GM18907 (cell line): ENCODE measurements around the gene RDH14.
A peak's percentile ranks its signal among the peaks of the same experiment; 100 is the strongest.

Experiments
- ATAC-seq: cut with Tn5 transposase; IDR thresholded peaks from one replicate; pipeline ENCODE4 v1.9.1; 2021; ENCODE audit warnings: mild to moderate bottlenecking, moderate library complexity; ENCODE audit not compliant: unreplicated experiment

Gene RDH14, protein sequence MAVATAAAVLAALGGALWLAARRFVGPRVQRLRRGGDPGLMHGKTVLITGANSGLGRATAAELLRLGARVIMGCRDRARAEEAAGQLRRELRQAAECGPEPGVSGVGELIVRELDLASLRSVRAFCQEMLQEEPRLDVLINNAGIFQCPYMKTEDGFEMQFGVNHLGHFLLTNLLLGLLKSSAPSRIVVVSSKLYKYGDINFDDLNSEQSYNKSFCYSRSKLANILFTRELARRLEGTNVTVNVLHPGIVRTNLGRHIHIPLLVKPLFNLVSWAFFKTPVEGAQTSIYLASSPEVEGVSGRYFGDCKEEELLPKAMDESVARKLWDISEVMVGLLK

DNA sequence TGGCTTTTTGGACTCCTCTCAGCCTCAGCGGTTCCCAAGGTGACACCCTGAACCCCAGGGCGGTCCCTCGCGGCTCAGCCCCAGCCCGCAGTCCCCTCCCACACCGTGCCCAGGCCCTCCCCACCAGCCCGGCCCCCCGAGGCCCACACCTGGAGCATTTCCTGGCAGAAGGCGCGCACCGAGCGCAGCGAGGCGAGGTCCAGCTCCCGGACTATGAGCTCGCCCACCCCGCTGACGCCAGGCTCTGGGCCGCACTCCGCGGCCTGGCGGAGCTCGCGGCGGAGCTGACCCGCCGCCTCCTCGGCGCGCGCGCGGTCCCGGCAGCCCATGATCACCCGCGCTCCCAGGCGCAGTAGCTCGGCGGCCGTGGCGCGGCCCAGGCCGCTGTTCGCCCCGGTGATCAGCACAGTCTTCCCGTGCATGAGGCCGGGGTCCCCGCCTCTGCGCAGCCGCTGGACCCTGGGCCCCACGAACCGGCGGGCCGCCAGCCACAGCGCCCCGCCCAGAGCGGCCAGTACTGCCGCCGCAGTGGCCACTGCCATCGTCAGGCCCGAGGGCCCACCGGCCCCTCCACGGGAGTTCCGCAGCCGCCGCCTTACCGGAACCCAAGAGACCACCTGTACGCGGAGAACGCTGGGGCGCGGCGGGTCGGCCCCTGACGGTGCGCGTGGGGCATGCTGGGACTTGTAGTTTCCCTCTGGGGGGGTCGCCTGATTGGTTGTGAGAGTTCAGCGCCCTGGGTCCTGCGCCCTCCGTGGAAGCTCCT lies at the start of gene RDH14:
Gene RDH14 (minus strand): TSS at position 623 of the 766 bp plus-strand sequence. CDS start 81 bp downstream, at position 542.
- peak; percentile 97 for ATAC-seq

DNA sequence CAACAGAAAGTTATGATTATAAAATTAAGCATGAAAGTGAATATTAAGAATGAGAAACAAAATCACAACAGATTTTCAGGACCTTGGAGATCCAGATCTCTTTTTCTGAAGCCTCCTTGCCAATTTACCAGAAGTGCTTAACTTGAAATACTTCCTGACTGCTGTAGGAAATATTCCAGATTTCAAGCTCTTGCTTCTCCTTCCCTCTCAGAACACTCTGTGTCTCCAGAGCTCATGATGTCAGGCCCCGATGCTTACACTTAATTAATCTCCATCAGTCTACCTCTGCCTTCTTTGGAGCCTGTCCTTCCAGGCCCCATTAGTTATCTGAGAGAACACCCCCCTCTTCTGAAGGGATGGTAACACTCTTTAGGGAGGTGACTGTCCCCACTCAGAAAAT lies 49.6 kb upstream of the RDH14 start:
- ATAC-seq: no peak

DNA sequence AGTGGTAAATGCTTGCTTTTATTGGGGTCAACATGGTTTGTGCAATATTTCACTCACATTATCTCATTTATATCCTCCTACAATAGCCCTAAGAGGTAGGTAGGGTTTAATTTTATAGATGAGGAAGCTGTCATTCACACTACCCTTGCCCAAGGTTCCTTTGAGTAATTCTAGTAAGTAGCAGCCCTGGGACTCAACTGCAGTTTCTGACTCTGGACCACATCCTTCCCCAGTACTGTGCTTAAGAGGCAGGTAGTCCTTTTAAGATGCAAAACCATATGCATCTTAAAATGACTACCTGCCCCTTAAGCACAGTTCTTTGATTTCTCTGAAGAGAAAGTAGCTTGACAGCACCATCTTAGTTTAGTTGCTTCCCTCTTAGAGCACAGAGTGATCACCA lies 44.7 kb upstream of the RDH14 start:
- ATAC-seq: peak; percentile 50

DNA sequence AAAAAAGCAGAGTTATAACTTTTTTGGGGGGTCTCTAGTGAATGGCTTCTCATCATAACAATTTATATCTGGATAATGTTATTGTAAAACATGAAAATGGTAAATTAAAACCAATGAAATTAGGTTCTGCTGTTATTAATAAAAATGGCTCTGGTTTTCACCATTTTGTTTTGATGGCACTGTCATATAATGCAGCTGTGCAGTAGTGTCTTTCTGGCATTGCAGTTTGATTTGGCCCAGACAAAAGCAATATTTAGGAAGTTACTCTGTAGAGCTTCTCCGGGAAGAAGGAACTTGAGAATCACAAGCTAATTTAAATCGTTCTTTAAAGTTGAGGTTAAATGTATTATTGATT lies 44.1 kb upstream of the RDH14 start:
- no peak for ATAC-seq

DNA sequence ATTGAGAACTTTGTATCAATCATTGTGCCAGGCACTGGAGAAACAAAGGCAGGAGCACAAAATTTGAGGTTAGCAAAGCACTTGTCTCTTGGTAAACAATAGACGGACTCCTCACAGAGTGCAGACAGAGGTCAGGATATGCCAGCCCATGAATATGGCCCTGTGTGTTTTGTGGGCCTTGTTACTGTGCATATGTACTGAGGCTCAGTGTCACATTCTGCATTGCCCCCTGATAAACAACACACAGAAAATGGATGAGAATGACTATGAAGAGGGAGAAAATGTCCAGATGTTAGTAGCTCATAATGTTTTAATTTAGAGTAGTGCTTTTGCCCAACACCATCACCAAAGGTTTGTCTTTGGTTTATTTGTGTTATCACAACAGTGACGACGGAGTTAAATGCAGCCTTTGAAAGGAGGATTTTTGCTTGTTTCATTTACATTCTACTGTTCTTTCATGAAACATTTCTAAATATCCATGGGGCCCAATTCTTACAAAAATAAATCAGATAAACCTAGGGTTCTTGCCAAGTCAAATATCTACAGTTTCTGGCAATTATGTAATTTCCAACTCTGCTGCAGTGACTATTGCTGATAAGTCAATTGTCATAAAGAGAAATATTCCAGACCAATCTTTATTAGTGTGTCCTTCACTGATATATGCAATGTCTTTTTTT lies 43.5 kb upstream of the RDH14 start:
- no peak for ATAC-seq

DNA sequence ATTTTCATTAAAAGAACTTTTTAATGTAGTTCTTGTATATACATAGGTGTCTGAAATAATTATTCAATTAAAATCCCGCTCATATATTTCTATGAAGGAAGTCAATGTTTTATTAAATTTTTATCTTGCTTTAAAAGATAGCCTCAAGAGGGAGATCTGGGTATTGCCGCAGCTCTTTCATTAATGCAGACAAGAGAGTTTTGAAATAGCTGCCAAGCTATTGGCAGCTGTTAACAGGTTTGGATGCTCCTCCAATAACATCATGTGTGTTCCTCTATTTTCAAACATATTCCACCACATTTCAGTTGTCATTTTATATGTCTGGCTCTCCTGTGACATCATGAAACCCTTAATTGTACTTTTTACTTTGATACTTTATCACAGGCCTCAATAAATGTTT lies 41.8 kb upstream of the RDH14 start:
- no peak for ATAC-seq

DNA sequence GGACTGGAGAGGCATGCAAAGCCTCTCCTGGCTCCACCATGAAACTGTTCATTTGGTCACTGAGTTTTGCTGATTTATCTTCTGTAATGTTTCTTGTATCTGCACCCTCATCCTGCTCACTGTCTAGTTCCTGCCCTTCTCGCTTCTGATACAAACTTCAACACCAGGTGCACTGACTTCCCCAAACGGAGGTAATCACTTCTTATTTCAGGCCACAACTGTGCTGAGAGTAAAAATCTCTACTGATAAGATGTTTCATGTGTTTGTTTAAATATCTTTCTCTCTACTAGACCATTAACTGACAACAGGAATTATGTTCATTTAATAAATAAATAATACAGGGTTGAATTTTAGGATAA lies 39.8 kb upstream of the RDH14 start:
- ATAC-seq: no peak

DNA sequence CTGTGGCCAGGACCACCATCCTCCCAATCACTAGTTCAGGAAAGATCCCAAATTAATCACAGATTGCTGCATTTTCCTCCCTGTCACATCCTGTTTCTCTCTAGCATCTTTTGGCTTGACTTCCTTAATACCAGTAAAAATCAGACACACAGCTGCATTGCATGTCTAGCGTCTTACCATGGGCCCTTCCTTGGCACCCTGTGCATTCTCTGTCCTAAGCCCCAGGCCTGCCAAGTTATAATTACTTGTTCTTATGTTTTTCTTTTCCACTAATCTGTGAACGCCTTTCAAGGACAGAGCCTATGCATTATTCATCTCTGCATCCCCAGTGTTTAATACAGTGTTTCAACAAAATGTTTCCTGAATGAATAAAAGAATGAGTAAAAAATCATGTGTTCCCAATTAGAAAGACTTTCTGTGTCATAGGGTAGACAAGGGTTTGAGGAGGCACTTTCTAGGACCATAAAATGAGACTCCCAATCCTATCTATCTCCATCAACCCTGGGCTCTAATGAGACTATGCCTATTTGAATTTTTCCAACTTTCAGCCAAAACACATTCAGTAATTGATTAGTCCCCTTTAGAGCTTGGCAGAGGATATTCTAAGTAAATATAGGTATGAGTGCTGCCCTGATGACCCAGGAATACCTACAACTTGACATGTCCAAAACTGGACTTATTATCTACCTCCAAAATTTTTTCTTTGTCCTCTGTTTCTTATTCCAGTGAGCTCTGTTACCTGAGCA lies 39.2 kb upstream of the RDH14 start:
- ATAC-seq: no peak

DNA sequence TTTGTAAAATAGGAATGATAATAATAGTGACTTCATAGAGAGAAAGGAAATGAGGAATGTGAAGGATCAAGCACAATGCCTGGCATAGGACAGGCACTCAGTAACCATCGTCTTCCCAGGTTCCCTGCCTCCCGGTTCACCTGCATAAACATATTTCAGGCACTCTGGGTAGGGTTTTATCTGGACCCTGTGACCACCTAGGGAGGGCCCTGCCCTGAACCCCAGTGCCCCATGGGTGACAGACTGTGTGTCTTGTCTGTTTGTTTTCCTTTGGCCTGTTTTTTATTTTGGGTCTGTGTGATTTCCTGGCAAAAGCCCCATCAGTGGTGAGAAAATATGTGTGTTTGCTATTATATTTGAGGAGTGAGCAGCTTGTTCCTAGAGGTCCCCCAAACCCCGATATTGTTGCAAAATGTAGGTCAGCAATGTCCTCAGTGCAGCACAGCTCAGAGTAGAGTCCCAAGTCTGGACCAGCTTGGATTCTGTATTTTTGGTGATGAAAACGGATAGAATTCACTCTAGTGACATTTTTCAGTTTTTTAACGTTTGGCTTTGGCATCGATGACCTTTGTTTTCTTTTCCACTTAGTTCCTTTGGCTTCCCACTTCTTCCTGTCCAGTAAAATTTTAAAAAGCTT lies 38.5 kb upstream of the RDH14 start:
- ATAC-seq: no peak

DNA sequence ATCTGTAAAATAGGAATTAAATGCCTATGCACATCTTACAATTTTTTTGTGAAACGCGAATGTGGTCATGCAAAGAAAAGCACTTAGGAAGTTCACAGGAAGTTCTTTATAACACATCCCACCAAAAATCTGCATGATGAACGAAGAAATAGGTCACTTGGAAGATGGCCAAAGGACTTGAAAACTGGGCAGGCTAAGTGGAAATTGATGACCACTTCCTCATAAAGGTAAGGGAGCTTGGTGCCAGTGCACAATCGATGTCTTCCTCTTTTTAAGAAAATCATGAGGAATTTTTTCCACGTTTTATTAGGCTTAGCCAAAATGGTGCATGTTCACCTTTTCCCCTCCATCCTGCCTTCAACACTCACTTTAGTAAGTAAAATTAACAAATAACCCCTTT lies 37.2 kb upstream of the RDH14 start:
- ATAC-seq: no peak

DNA sequence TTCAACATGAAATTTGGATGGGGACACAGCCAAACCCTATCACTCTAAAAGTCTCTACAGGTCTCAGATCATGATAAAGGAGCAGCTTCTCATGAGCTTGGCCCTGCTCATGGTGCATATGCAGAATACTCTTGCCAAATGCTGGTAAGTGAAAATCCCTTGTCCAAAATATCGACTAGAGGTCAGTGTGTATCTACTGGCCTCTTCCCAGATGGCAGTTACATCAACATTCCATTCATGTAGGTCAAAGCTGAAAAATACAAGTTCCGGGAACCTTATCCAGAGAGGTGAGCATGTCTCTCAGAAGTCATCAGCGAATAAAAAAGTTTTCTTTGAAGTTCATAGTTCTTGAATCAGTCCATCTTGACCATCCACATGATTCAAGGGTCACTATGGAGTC lies 36.5 kb upstream of the RDH14 start:
- no peak for ATAC-seq

DNA sequence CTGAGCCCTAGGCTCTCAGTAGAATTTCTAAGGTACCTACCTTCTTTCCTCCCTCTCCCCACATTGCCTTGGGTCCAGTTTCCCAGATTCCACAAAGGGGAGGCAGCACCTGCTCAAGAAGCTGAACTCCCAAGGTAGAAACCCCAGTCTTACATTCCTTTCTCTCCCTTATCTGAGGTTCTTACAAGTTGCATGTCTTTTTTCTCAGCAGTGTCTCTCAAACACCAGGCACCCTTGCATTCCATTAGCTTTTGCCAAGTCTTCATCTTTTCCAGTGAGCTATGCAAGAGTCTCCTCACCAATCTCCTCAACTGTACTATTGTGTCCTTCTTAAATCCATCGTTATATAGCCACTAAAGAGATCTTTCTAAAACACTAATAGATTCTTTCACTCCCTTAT lies 33.0 kb upstream of the RDH14 start:
- no peak for ATAC-seq

DNA sequence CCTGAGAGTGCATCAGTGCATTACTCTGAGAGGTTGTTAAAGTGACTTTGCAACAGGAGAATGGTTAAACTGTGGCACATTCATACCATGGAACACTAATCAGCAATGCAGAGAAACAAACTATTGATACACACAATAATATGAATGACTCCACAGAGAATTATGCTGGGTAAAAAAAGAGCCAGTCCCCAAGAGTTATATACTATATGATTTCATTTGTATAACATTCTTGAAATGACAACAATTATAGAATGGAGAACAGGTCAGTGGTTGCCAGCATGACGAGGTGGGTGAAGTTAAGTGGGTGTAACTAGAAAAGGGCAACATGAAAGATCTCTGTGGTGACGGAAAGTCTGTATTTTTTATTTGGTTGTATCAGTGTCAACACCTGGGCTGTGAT lies 31.9 kb upstream of the RDH14 start:
- no peak for ATAC-seq

DNA sequence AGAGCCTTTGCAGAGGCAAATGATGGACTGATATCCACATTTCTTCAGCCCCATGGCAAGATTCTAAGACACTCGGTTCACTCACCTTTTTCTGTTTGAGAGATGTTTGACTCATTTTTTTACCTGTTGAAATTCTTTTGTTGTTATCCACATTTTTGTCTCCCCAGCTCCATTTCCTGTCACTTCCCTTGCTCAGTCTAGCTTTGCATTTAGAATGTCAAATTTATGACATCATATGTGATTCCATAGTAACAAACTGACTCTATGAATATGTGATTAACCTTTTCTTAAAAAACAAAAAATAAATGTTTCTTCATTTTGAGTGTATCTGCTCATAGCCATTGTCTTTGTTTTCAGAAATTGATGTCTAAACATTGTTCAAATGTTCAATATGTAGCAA lies 28.9 kb upstream of the RDH14 start, which contains the start of gene NT5C1B:
Gene NT5C1B (minus strand): TSS at position 216 of the 400 bp plus-strand sequence. CDS start 101 bp downstream, at position 115.
- ATAC-seq: no peak

DNA sequence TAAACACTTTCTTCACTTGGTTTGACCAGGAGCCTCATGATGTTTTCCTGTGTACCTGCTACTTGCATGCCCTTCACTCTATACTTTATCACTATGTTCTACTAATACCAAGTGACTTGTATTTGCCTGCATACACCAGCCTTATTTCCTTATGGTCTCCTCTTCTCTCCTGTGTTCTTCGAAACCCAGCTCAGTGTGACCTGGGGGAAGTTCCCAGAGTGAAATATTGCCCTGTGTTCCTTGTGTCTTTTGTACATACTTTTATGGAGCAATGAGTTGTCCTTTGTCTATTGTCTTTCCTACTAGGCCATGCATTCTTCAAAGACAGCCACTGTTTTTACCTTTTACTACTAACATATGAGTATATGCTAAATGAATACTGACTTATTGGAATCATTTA lies 28.3 kb upstream of the RDH14 start:
- no peak for ATAC-seq

DNA sequence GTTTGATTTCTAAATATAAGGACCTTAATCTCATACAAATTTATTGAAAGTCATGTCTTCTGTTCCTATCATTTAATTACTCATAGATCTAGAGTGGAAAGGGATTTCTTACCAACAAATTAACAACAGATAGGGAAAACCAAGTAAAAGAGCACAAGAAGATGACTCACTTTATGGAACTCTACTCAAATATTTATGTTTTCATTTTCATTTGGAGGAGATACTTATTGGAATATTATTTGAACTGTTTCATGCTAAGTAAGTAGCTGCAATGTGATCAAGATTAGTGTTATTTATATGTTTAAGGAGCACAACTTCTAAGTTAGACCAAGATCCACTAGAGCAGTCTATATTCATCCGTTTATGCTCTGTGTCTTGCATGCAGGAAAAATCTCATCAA lies 27.6 kb upstream of the RDH14 start:
- ATAC-seq: no peak

DNA sequence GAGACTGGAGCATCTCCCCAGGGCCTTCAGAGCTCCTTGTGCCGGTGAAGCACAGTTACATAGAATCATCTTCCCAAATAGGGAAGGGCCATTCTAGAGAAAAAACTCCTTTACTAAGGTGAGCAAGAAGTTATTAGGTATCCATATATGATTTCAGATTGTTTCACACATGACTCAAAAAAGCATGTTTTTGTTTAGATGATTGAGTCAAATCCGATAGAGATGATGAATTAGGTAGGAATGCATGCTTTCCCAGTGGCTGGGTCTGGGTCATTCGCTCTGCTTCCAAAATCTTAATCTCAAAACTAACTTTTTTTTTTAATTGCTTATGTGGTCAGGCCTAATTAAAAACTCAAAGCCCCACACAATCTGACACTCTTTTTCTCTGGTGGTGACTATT lies 25.1 kb upstream of the RDH14 start:
- no peak for ATAC-seq

DNA sequence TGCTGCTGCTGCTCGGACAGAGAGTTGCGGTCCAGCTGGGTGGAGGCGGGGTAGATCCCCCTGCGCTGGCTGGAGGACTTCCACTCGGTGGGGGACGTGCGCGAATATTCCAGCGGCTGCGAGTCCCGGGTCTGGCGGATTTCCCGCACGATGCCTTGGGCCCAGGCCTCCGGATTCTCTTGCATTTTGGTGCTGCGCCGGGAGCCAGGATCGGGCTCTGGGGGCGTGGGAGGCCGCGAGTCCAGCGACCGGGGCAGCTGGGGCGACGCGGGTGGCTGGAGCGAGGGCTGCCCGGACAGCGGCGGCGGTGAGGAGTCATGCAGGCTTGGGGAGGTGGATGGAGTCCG lies 24.1 kb upstream of the RDH14 start:
- ATAC-seq: no peak

DNA sequence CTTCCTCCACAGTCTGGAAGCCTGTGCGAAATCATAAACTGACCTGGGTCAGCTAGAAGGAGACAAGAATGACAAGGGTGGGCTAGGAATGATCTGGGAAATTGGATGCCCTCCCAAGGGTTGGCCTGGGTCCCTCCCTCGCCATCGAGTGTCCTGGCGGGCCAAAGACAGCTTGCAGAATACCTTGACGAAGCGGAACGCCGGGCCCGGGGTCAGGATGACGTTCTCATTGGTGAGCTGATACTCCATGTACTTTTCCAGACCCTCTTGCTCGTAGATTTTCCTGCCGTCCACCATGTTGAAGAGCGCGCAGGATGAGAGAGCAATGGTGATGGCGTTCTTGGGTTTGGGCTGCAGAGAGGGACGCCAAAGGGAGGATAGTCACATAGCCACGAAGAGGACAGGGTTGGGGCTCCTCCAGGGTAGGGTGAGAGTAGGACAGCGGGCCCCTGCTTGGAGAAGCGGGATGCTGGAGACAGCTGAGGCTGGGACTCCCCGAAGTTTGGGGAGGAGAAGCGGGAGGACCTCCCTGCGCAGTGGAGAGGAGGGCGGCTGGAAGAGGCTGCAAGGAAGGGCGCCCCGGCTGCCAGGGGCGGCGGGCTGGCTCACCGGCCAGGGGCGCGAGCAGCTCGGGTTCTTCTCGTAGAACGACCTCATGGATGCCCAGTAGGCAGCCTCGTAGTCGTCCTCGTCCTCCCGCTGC lies 23.6 kb upstream of the RDH14 start:
- no peak for ATAC-seq

DNA sequence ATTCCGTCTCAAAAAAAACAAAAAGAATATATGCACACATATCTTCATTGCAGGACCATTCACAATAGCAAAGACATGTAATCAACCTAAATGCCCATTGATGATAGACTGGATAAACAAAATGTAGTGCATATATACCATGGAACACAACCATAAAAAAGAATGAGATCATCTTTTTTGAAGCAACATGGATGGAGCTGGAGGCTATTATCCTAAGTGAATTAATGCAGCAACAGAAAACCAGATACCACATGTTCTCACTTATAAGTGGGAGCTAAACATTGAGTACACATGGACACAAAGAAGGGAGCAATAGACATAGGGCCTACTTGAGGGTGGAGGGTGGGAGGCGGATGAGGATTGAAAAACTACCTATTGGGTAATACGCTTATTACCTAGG lies 20.2 kb upstream of the RDH14 start:
- no peak for ATAC-seq
